ENCODE results near the gene VSIR. TPM values are rescaled to one million over a fixed set of nuclear protein-coding genes. Genes with fewer than 3 reads are reported as not detected.

The VSIR gene
- total and polyA plus RNA-seq, 9 of the 15 experiments (the other 6 are each of a cell fraction or from before 2014, with no cell fraction given) = 0.14 to 20.5 (median 9.3) TPM

- no peak overlapping the region for H2AFZ ChIP-seq (ENCODE audit: low read depth, low read length)
- H3K9me1 ChIP-seq (ENCODE audit: control insufficient read depth, insufficient read depth, low read length) = no peaks in the 10 kb centered on the region
- H3K27me3 ChIP-seq (ENCODE audit: control insufficient read depth in 2 of 2, insufficient read depth in 2 of 2, low read length in 2 of 2) = no peaks in the 10 kb centered on the region
- ChIA-PET POLR2A (interaction anchor here (0.7 to 2.4 kb wide), 4 partner anchors 8 to 22 kb away, joined by 3 to 8 read pairs (median 4); no protein-coding TSS in a partner anchor), CTCF (ENCODE audit: low intra/inter-chr PET ratio) (no interaction called here)
- H3K79me2 ChIP-seq (ENCODE audit: control insufficient read depth, insufficient read depth, low read length) = no peaks in the 10 kb centered on the region
- intact Hi-C loops (cut with micrococcal nuclease) = no loop called here
- H3K9ac ChIP-seq (ENCODE audit: insufficient read depth in 1 of 2, low read depth in 2 of 2, low read length in 2 of 2) = peak overlapping the region in 1 of 2 experiments; percentile 75; a peak in 2 of 4 replicates
- H3K4me3 ChIP-seq = no peak overlapping the region
- peaks cover 98% of the 10 kb centered on the region for H3K36me3 ChIP-seq (ENCODE audit: control insufficient read depth, insufficient read depth, low read length)
- H3K4me1 ChIP-seq (replicated peaks in 1 of 2; ENCODE audit: control insufficient read depth in 2 of 2, insufficient read depth in 2 of 2, low read length in 2 of 2) = peaks cover 0 to 16% of the 10 kb centered on the region in 2 experiments; a peak in 1 of 5 replicates
- no peak for DNase-seq (ENCODE audit: extremely low read depth in 1 of 4, low spot score in 3 of 4)
- no peaks in the 10 kb centered on the region for H3K9me3 ChIP-seq (replicated peaks; ENCODE audit: control insufficient read depth, insufficient read depth, low read depth, low read length)
- no peak for FAIRE-seq
- no peaks in the 10 kb centered on the region; the same call in 1 of the 2 replicates for H4K20me1 ChIP-seq (replicated peaks; ENCODE audit: control insufficient read depth, insufficient read depth, low read length)
- WGBS (ENCODE audit: insufficient coverage, low coverage, missing lambda C conversion rate) = 95% methylated on average over 18 of the region's 18 CpGs
- no peak for ATAC-seq
- no peak overlapping the region for H3K27ac ChIP-seq (ENCODE audit: extremely low read depth, low read depth, low read length)
- TSS peak; percentile 4 for BruUV-seq (replicated peaks)
- in situ Hi-C loops (cut with MboI) = loop anchor here (10.0 kb wide), 1 partner anchor 435 kb away; no protein-coding TSS in a partner anchor
- TF ChIP-seq KLF13 (tag; IDR thresholded peaks at IDR 0.05; ENCODE audit: borderline replicate concordance, low read depth) = no peak
- no peak for TF ChIP-seq ASH1L (IDR thresholded peaks at IDR 0.05; ENCODE audit: borderline replicate concordance, low read depth, partially characterized antibody)
- TF ChIP-seq NCOA6 (IDR thresholded peaks at IDR 0.05) = no peak
- no peak for TF ChIP-seq FOSL1 (tag; conservative IDR thresholded peaks at IDR 0.05)
- no peak for TF ChIP-seq ZSCAN29 (IDR thresholded peaks at IDR 0.05)
- no peak for TF ChIP-seq ATF1 (CRISPR knock-in tag; IDR thresholded peaks at IDR 0.05)
- no peak for TF ChIP-seq ATF1 (tag; IDR thresholded peaks at IDR 0.05)
- TF ChIP-seq TFAM (CRISPR knock-in tag; conservative IDR thresholded peaks at IDR 0.05) = no peak
- TF ChIP-seq ZZZ3 (IDR thresholded peaks at IDR 0.05) = no peak
- TF ChIP-seq MAFG (tag; conservative IDR thresholded peaks at IDR 0.05) = no peak
- TF ChIP-seq BHLHE40 (IDR thresholded peaks at IDR 0.05; ENCODE audit: low read length) = no peak
- peak; percentile 64 for TF ChIP-seq POLR2G (IDR thresholded peaks at IDR 0.05; ENCODE audit: low read depth, low read length)
- no peak for TF ChIP-seq CBFA2T2 (conservative IDR thresholded peaks at IDR 0.05)
- TF ChIP-seq, protein P1, sequence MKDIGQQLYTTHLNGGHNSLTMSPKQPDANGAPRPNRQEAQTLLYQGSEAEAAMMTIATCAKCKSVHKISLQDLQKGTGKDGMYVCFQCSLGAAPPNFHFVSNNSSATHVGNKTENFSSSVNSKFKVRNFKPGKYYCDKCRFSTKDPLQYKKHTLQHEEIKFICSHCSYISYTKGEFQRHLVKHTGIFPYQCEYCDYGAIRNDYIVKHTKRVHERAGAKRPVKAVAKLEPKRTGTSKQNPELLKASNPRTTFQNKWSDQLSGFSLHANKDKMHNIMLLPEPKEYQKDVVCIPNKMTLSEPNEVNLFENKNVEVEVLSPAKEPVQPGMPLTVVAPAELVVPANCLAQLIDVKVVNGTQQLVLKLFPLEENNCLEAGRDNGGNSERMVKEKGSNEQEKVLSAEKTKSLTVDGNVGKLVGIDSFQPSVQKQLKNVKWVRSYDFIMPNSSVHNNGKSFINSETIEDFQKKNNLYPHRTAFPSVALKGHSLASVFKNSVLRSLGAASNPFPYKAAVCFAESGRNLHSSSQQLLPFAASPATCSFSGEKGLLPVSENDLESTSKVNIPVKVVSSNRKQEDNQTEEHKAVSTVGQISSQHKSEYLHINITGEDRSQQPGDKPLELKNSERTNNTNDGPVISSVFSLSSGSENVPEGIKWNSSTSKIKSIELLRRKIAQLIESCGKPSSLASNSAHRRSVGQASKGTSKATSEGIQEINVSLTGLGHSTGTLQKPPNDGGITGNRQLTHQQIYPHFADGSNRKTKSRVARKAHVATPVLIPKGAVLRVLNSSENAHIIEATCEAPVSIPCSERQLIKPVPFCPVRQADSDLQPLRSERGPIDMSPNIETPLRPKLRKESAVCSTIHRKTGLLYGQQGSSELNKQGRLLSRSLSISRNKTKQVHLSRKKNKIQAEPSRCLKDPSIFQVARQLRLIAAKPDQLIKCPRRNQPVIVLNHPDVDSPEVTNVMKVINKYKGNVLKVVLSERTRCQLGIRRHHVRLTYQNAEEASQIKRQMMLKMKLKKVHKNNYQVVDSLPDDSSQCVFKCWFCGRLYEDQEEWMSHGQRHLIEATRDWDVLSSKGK (CRISPR knock-in tag; IDR thresholded peaks at IDR 0.05) = no peak
- TF ChIP-seq SRSF3 (IDR thresholded peaks at IDR 0.05; ENCODE audit: insufficient read depth, low read length) = no peak
- no peak for TF ChIP-seq XRCC4 (IDR thresholded peaks at IDR 0.05; ENCODE audit: extremely low read depth, insufficient read depth, insufficient read length)
- TF ChIP-seq ATF3 (IDR thresholded peaks at IDR 0.05) = no peak
- no peak for TF ChIP-seq ATF3 (CRISPR knock-in tag; conservative IDR thresholded peaks at IDR 0.05)
- peak; percentile 34 for TF ChIP-seq RBM22 (IDR thresholded peaks at IDR 0.05; ENCODE audit: low read depth, low read length, poor library complexity, severe bottlenecking)
- TF ChIP-seq FOS (IDR thresholded peaks at IDR 0.05; ENCODE audit: extremely low read depth, insufficient read length) = no peak
- H3K4me2 ChIP-seq (ENCODE audit: insufficient read depth, low read length) = no peak overlapping the region
These were observed 46.1 kb upstream of the VSIR start for GRCh38 chr10:71819441-71819861.
